ENCODE measurements around the gene SOST.

DNA sequence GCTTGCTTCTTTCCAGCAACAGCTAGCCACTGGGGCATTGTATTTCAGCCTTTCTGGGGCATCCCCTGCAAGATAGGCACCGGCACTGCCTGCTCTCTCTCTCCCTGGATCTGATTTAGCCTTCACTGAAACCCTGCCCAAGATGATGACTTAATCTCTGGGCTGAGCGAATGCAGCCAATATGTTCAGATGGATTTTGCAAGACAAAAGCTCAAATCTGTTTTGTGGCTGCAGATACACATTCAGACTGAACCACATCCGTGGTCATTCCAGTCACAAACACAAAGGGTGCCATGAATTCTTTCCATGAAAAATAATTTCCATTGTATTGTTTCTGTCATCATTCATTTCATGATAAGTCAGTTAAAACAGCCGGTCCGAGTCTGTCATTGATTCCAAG, 24.2 kb downstream of the SOST start:
- TF ChIP-seq EZH2 (IDR thresholded peaks at IDR 0.05; ENCODE audit: borderline replicate concordance, insufficient read depth, low read length, poor library complexity, severe bottlenecking) (no peak), POLR2AphosphoS5 (IDR thresholded peaks at IDR 0.05) (no peak), CTCF (IDR thresholded peaks at IDR 0.05; ENCODE audit: poor library complexity, severe bottlenecking) (no peak)

Data from neural cell (in vitro differentiated cells).